ENCODE results near the gene HLA-DOA. TPM values are rescaled to one million over a fixed set of nuclear protein-coding genes. Genes with fewer than 3 reads are reported as not detected.

Gene HLA-DOA
- total RNA-seq, 1 donor from 2014 or later = 30.2 TPM

DNA sequence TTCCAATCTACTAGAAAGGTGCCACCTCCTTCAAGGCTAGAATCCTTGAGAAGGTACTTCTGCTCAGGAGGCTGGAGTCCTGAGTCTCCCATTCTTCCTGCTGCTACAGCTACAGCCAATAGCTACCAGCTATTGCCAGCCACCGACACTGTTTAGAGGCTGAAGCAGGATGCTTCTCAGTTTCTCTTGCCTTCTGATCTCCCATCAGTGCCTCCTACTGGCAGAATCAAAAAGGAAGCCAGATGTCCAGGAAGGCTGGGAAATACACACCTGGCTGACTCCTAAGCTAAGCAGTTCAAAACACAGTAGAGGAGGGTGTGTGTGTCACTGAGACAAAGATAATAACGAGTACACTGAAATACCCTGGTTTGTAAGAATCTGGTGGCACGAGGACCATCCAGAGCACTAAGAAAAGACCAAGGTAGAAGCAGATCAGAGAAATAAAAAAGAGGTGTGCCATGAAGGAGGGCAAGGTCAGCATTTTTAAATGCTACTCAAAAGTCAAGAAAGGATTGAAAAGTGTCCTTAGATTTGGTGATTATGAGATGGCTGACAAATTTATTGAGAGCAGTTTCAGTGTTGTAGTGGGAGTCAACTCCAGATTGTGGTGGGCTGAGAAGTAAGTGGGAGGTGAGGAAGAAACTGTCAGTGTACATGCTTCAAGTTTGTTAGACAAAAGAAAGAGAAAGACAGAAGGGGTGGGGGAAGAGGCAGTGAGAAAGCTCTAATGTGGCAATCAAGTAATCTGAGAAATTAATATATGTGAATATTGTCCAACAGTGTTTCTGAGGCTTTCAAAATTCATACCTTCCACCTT, 54.2 kb downstream of the HLA-DOA start:
- Histone ChIP-seq H3K27ac (no peak overlapping the region), H3K27me3 (no peaks in the 10 kb centered on the region), H3K4me3 (no peak overlapping the region), H3K36me3 (no peaks in the 10 kb centered on the region), H3K9me3 (no peaks in the 10 kb centered on the region), H3K4me1 (no peaks in the 10 kb centered on the region)
- DNase-seq (ENCODE audit: extremely low spot score in 2 of 2) = peak in 1 of 2 donors; percentile 32
- intact Hi-C loops (cut with DNase I) = no loop called here
- no peak for TF ChIP-seq POLR2A (IDR thresholded peaks at IDR 0.05)
- TF ChIP-seq, protein P1, sequence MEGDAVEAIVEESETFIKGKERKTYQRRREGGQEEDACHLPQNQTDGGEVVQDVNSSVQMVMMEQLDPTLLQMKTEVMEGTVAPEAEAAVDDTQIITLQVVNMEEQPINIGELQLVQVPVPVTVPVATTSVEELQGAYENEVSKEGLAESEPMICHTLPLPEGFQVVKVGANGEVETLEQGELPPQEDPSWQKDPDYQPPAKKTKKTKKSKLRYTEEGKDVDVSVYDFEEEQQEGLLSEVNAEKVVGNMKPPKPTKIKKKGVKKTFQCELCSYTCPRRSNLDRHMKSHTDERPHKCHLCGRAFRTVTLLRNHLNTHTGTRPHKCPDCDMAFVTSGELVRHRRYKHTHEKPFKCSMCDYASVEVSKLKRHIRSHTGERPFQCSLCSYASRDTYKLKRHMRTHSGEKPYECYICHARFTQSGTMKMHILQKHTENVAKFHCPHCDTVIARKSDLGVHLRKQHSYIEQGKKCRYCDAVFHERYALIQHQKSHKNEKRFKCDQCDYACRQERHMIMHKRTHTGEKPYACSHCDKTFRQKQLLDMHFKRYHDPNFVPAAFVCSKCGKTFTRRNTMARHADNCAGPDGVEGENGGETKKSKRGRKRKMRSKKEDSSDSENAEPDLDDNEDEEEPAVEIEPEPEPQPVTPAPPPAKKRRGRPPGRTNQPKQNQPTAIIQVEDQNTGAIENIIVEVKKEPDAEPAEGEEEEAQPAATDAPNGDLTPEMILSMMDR (IDR thresholded peaks at IDR 0.05) = no peak

DNA sequence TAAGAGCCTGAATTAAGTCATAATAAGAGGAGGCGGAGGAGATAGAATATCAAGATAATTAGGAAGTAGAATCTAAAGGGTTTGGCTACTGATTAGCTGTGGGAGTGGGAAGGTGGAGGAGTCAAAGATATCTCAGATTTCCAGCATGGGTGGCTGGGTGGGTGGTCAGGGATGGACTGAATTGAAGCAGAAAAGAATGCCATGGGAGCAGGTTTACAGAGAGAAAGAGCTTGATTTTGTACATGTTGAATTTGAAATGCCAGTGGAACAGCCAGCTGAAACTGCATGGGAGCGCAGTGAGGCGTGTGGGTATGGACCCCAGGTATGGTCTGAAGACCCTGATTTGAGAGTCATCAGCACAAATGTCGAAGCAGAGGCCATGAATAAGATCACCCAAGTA, 55.1 kb downstream of the HLA-DOA start:
- Histone ChIP-seq H3K36me3 (no peaks in the 10 kb centered on the region), H3K9me3 (no peaks in the 10 kb centered on the region), H3K27ac (no peak overlapping the region), H3K4me3 (no peak overlapping the region), H3K27me3 (no peaks in the 10 kb centered on the region), H3K4me1 (no peaks in the 10 kb centered on the region)
- TF ChIP-seq, protein P1 (IDR thresholded peaks at IDR 0.05) = no peak
- TF ChIP-seq POLR2AphosphoS5 (IDR thresholded peaks at IDR 0.05; ENCODE audit: insufficient read depth in 1 of 2, low read depth in 1 of 2) = no peak
- TF ChIP-seq POLR2A (IDR thresholded peaks at IDR 0.05) = no peak
- DNase-seq (ENCODE audit: extremely low spot score in 2 of 2) = peak in 1 of 2 donors; percentile 52
- intact Hi-C loops (cut with DNase I) = no loop called here

Other genes starting within 250 kb of the HLA-DOA start
- gene HLA-DQB2, start 246.1 kb downstream of the HLA-DOA start, total RNA-seq = 4.7 TPM
- gene HLA-DOB, start 192.6 kb downstream of the HLA-DOA start, total RNA-seq = 2.7 TPM
- gene TAP2, start 170.9 kb downstream of the HLA-DOA start, total RNA-seq = 19.9 TPM
- gene PSMB8, start 165.5 kb downstream of the HLA-DOA start, total RNA-seq = 31.9 TPM
- 50.6 TPM for gene TAP1, start 155.9 kb downstream of the HLA-DOA start, total RNA-seq
- 19.6 TPM for gene PSMB9, start 155.4 kb downstream of the HLA-DOA start, total RNA-seq
- gene HLA-DMB, start 68.6 kb downstream of the HLA-DOA start, total RNA-seq = 10.3 TPM
- 27.7 TPM for gene HLA-DMA, start 56.5 kb downstream of the HLA-DOA start, total RNA-seq
- gene BRD2, start 41.0 kb downstream of the HLA-DOA start, total RNA-seq = 125 TPM
- 82.3 TPM for gene HLA-DPA1, start 64.1 kb upstream of the HLA-DOA start, total RNA-seq
- 94.8 TPM for gene HLA-DPB1, start 66.4 kb upstream of the HLA-DOA start, total RNA-seq
- 0.25 TPM for gene COL11A2, start 182.9 kb upstream of the HLA-DOA start, total RNA-seq
- gene RXRB, start 191.1 kb upstream of the HLA-DOA start, total RNA-seq = 28.0 TPM
- 36.3 TPM for gene SLC39A7, start 191.3 kb upstream of the HLA-DOA start, total RNA-seq
- 17.7 TPM for gene HSD17B8, start 195.1 kb upstream of the HLA-DOA start, total RNA-seq
- gene RING1, start 198.9 kb upstream of the HLA-DOA start, total RNA-seq = 32.7 TPM